GM12801 (cell line): Measurements from ENCODE around the gene TRA2A.

Experiments used
- CTCF ChIP-seq: IDR thresholded peaks from one replicate; pipeline ENCODE4 v1.5.1; 2011; ENCODE audit warnings: control low read depth; ENCODE audit not compliant: insufficient read length; ENCODE audit errors: extremely low read depth

Gene TRA2A

GRCh38 chr7:23542752-23543151 lies 11.0 kb upstream of the TRA2A start:
- no peak for TF ChIP-seq CTCF

- TF ChIP-seq CTCF: no peak
Measured at GRCh38 chr7:23539494-23539907, 7.7 kb upstream of the TRA2A start.

GRCh38 chr7:23538301-23538700 lies 6.5 kb upstream of the TRA2A start:
- no peak for TF ChIP-seq CTCF

- TF ChIP-seq CTCF: no peak
Measured at GRCh38 chr7:23533238-23533604, 1.4 kb upstream of the TRA2A start.

- TF ChIP-seq CTCF: no peak
Measured at GRCh38 chr7:23532490-23533237, 883 bp upstream of the TRA2A start.

- TF ChIP-seq CTCF: no peak
Measured at GRCh38 chr7:23531050-23531793, 559 bp downstream of the TRA2A start.

GRCh38 chr7:23530405-23530804 lies 1.4 kb downstream of the TRA2A start:
- TF ChIP-seq CTCF: no peak
